ENCODE results near the gene AVP. TPM values are rescaled to one million over a fixed set of nuclear protein-coding genes. Genes with fewer than 3 reads are reported as not detected.

Gene AVP
- total and polyA plus RNA-seq, 9 of the 15 experiments (the other 6 are each of a cell fraction or from before 2014, with no cell fraction given) = not detected

- TF ChIP-seq RREB1 (CRISPR knock-in tag; IDR thresholded peaks at IDR 0.05) (no peak), FOXA3 (CRISPR knock-in tag; conservative IDR thresholded peaks at IDR 0.05 in 1 of 2, IDR thresholded peaks at IDR 0.05 in 1 of 2) (no peak), ELF4 (CRISPR knock-in tag; IDR thresholded peaks at IDR 0.05) (no peak), LCOR (CRISPR knock-in tag; IDR thresholded peaks at IDR 0.05) (no peak), MXI1 (IDR thresholded peaks at IDR 0.05; ENCODE audit: low read depth, low read length) (no peak), CBX3 (IDR thresholded peaks at IDR 0.05; ENCODE audit: borderline replicate concordance in 1 of 2, low read length in 2 of 2) (no peak), ZNF431 (CRISPR knock-in tag; IDR thresholded peaks at IDR 0.05) (no peak), ZNF707 (CRISPR knock-in tag; conservative IDR thresholded peaks at IDR 0.05) (no peak)
Observed at GRCh38 chr20:3106185-3106584, 21.7 kb upstream of the AVP start (continued).

Measured in K562 (cell line).